Kidney (tissue), 14 donors: ENCODE measurements around the gene ARSG. TPM values are rescaled to one million over a fixed set of nuclear protein-coding genes. Genes with fewer than 3 reads are reported as not detected.
"Not testable (repeated sequence)": the region's sequence is repeated elsewhere in the genome, so short reads cannot be mapped to it uniquely, and the experiment has no call there.

ENCODE experiments used
- DNase-seq, 5 donors: peaks; one replicate each; pipeline ENCODE4 v3.0.0-alpha.2; 2013 to 2020
- FAIRE-seq: peaks from 2 replicates; lab custom pipeline; 2012; peaks lifted over from hg19 to GRCh38; lab: Jason Lieb, UNC
- H3K27ac ChIP-seq, 2 donors: one replicate each; pipeline ENCODE4 v1.7.0; 2013; ENCODE audit warnings: low read depth in 2 of 2, low read length in 2 of 2, inconsistent platforms in 1 of 2
- H3K27me3 ChIP-seq: one replicate; pipeline ENCODE4 v1.7.1; 2013; ENCODE audit warnings: low read length, inconsistent platforms; ENCODE audit not compliant: control insufficient read depth, insufficient read depth
- H3K36me3 ChIP-seq, 3 donors: one replicate each; pipeline versions ENCODE4 v1.7.0 to v1.7.1; 2013; ENCODE audit warnings: low read length in 3 of 3, control low read depth in 1 of 3, inconsistent platforms in 1 of 3; ENCODE audit not compliant: insufficient read depth in 3 of 3, control insufficient read depth in 2 of 3
- H3K4me1 ChIP-seq, 3 donors: one replicate each; pipeline versions ENCODE4 v1.7.0 to v1.7.1; 2013; ENCODE audit warnings: low read length in 3 of 3, inconsistent platforms in 1 of 3, low read depth in 1 of 3; ENCODE audit not compliant: control insufficient read depth in 2 of 3, insufficient read depth in 2 of 3
- H3K4me3 ChIP-seq, 3 donors: one replicate each; pipeline versions ENCODE4 v1.7.0 to v1.8.1; 2013; ENCODE audit warnings: low read length in 3 of 3, control low read depth in 1 of 3, inconsistent platforms in 1 of 3
- H3K9ac ChIP-seq, 3 donors: one replicate each; pipeline versions ENCODE4 v1.7.0 to v1.7.1; 2013; ENCODE audit warnings: low read length in 3 of 3, control low read depth in 1 of 3, inconsistent platforms in 1 of 3
- H3K9me3 ChIP-seq, 3 donors: one replicate each; pipeline versions ENCODE4 v1.7.0 to v1.7.1; 2013; ENCODE audit warnings: low read length in 3 of 3, control low read depth in 1 of 3, inconsistent platforms in 1 of 3; ENCODE audit not compliant: control insufficient read depth in 2 of 3, insufficient read depth in 1 of 3
- intact Hi-C: fragments of 100-400 bp; cut with DNase I; formaldehyde crosslinking; loops from one replicate; pipeline ENCODE4 v1.11.1; 2022
- polyA plus RNA-seq: library from polyadenylated mRNA; stranded (reverse); fragments of 350-450 nt; fragmentation: Illumina TruSeq; extraction: RNeasy Lipid Tissue Mini Kit (QIAGEN cat#74804); gene quantifications from one replicate; pipeline ENCODE4 v1.2.3, GENCODE V29; 2014; ENCODE audit warnings: low read depth, low replicate concordance; ENCODE audit not compliant: insufficient read depth
- total RNA-seq: library from RNA; stranded (reverse); fragmentation: NEBNext Ultra II Directional; extraction: Animal tissue kit (Norgen Biotek cat#: 25700); gene quantifications from one replicate; pipeline ENCODE4 v1.2.1, GENCODE V29; 2021
- TF ChIP-seq, protein P1 (sequence below): IDR thresholded peaks from 3 replicates; pipeline ENCODE4 v1.5.1; 2012; ENCODE audit warnings: mild to moderate bottlenecking, moderate library complexity, borderline replicate concordance; ENCODE audit not compliant: insufficient read depth; ENCODE audit errors: extremely low read depth
- donor health status: control.
- donor health status: control.
- donor health status: control.
- donor health status: control.
- donor health status: control.
- donor health status: DM: yes; HTN: yes; CAD: no.
- donor health status: Normal renal cell carcinoma (clear cell type).

Gene ARSG
- total and polyA plus RNA-seq, 2 donors from 2014 or later = 5.0 to 12.6 TPM

DNA sequence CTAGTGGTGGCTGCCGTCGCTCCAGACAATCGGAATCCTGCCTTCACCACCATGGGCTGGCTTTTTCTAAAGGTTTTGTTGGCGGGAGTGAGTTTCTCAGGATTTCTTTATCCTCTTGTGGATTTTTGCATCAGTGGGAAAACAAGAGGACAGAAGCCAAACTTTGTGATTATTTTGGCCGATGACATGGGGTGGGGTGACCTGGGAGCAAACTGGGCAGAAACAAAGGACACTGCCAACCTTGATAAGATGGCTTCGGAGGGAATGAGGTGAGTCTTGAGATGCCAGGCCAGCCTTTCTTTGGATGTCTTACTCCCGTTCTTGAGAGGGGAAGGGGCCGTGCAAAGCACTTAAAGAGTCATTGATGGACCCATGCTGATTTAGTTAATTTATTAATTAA, 16.1 kb downstream of the ARSG start:
- H3K4me1 ChIP-seq = no peaks in the 10 kb centered on the region
- H3K27me3 ChIP-seq = no peaks in the 10 kb centered on the region
- no peak for DNase-seq
- TF ChIP-seq, protein P1, sequence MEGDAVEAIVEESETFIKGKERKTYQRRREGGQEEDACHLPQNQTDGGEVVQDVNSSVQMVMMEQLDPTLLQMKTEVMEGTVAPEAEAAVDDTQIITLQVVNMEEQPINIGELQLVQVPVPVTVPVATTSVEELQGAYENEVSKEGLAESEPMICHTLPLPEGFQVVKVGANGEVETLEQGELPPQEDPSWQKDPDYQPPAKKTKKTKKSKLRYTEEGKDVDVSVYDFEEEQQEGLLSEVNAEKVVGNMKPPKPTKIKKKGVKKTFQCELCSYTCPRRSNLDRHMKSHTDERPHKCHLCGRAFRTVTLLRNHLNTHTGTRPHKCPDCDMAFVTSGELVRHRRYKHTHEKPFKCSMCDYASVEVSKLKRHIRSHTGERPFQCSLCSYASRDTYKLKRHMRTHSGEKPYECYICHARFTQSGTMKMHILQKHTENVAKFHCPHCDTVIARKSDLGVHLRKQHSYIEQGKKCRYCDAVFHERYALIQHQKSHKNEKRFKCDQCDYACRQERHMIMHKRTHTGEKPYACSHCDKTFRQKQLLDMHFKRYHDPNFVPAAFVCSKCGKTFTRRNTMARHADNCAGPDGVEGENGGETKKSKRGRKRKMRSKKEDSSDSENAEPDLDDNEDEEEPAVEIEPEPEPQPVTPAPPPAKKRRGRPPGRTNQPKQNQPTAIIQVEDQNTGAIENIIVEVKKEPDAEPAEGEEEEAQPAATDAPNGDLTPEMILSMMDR = no peak
- no peak overlapping the region for H3K4me3 ChIP-seq
- no peaks in the 10 kb centered on the region for H3K9me3 ChIP-seq
- no peak overlapping the region for H3K9ac ChIP-seq
- intact Hi-C loops = no loop called here
- FAIRE-seq = no peak
- H3K27ac ChIP-seq = no peak overlapping the region
- H3K36me3 ChIP-seq = no peaks in the 10 kb centered on the region

DNA sequence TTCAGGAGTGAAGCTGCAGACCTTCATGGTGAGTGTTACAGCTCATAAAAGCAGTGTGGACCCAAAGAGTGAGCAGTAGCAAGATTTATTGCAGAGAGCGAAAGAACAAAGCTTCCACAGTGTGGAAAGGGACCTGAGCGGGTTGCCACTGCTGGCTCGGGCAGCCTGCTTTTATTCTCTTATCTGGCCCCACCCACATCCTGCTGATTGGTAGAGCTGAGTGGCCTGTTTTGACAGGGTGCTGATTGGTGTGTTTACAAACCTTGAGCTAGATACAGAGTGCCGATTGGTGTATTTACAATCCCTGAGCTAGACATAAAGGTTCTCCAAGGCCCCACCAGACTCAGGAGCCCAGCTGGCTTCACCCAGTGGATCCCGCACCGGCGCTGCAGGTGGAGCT, 17.2 kb downstream of the ARSG start:
- H3K36me3 ChIP-seq, H3K27ac ChIP-seq, H3K27me3 ChIP-seq, H3K4me3 ChIP-seq, H3K9me3 ChIP-seq, H3K4me1 ChIP-seq, DNase-seq, H3K9ac ChIP-seq, FAIRE-seq, intact Hi-C loops: not testable (repeated sequence)

DNA sequence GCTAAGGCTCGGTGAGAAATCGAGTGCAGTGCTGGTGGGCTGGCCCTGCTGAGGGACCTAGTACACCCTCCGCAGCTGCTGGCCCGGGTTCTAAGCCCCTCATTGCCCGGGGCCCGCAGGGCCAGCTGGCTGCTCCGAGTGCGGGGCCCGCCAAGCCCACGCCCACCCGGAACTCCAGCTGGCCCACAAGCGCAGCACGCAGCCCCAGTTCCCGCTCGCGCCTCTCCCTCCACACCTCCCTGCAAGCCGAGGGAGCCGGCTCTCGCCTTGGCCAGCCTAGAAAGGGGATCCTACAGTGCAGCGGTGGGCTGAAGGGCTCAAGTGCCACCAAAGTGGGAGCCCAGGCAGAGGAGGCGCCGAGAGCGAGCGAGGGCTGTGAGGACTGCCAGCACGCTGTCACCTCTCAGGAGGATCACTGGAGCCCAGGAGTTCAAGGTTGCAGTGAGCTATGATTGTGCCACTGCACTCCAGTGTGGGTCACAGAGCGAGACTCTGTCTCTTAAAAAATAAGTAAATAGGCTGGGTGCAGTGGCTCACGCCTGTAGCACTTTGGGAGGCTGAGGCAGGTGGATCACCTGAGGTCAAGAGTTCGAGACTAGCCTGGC, 17.9 kb downstream of the ARSG start:
- FAIRE-seq, H3K4me1 ChIP-seq, H3K4me3 ChIP-seq, H3K36me3 ChIP-seq, intact Hi-C loops, H3K9me3 ChIP-seq, H3K9ac ChIP-seq, DNase-seq, H3K27ac ChIP-seq, H3K27me3 ChIP-seq: not testable (repeated sequence)

DNA sequence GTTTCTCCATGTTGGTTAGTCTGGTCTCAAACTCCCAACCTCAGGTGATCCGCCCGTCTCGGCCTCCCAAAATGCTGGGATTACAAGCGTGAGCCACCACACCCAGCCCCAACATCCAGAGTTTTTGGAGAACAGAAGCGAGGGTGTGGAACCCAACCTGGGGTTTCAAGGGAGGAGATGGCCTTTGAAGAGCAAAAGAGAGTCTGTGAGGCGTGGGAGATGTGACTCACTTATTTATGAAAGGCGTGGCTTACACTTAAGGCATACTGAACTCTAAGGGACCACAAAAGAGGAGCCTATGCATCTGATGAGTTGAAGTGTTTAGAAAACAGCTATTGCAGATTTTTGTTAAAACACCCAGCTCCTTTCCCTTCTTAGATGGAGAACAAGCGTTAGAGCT, 18.9 kb downstream of the ARSG start:
- Histone ChIP-seq H3K27ac (no peak overlapping the region), H3K9ac (no peak overlapping the region), H3K36me3 (no peaks in the 10 kb centered on the region), H3K4me1 (no peaks in the 10 kb centered on the region), H3K9me3 (no peaks in the 10 kb centered on the region), H3K4me3 (no peak overlapping the region), H3K27me3 (no peaks in the 10 kb centered on the region)
- DNase-seq = no peak
- no peak for FAIRE-seq
- TF ChIP-seq, protein P1 = no peak
- intact Hi-C loops = no loop called here
